ENCODE results near the gene CNTN5. TPM values are rescaled to one million over a fixed set of nuclear protein-coding genes. Genes with fewer than 3 reads are reported as not detected.

CNTN5 gene
- total RNA-seq, 2 donors from 2014 or later = not detected

- Mint-ChIP-seq H3K4me1 (no peaks in the 10 kb centered on the region), H3K27me3 (no peaks in the 10 kb centered on the region), H3K4me3 (no peak overlapping the region), H3K36me3 (ENCODE audit: low read depth) (no peaks in the 10 kb centered on the region), H3K27ac (no peak overlapping the region)
- no peak for DNase-seq
- H3K9me3 ChIP-seq (ENCODE audit: control insufficient read depth, low read length, poor library complexity, severe bottlenecking) = no peaks in the 10 kb centered on the region
- ATAC-seq = no peak
These were observed 860.9 kb downstream of the CNTN5 start for GRCh38 chr11:99881610-99882009.

- no peaks in the 10 kb centered on the region for H3K9me3 ChIP-seq (ENCODE audit: control insufficient read depth, low read length, poor library complexity, severe bottlenecking)
- H3K4me1 Mint-ChIP-seq = no peaks in the 10 kb centered on the region
- no peak overlapping the region for H3K27ac Mint-ChIP-seq
- DNase-seq (no peak), ATAC-seq (no peak)
- no peak overlapping the region for H3K4me3 Mint-ChIP-seq
- H3K36me3 Mint-ChIP-seq (ENCODE audit: low read depth) = no peaks in the 10 kb centered on the region
- no peaks in the 10 kb centered on the region for H3K27me3 Mint-ChIP-seq
These were observed 864.0 kb downstream of the CNTN5 start for GRCh38 chr11:99884750-99885149.

GRCh38 chr11:99887481-99887880 lies 866.7 kb downstream of the CNTN5 start:
- ATAC-seq = no peak

DNA sequence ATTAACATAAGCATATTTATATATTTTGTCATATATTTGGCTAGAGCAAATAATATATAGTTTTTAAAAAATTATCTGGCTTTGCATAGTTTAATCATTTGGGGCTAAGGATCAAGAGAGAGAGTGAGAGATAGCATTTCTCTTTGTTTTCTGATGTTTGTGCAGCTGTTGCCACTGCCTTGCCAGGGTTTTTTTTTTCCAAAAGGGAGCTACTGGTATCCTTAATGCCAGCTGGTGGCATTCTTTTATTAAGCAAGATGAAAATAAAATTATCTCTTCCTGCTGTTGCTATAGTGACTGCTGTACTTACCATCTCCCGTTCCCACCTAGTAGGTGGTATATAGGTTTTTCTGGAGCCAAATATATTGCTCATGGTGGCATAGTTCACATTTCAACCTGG lies 873.1 kb downstream of the CNTN5 start:
- Mint-ChIP-seq H3K27me3 (no peaks in the 10 kb centered on the region), H3K36me3 (ENCODE audit: low read depth) (no peaks in the 10 kb centered on the region), H3K4me1 (no peaks in the 10 kb centered on the region), H3K27ac (no peak overlapping the region), H3K4me3 (no peak overlapping the region)
- H3K9me3 ChIP-seq (ENCODE audit: control insufficient read depth, low read length, poor library complexity, severe bottlenecking) = peaks cover 2% of the 10 kb centered on the region
- DNase-seq (no peak), ATAC-seq (no peak)

More at GRCh38 chr11:99887481-99887880, 866.7 kb downstream of the CNTN5 start:
- H3K9me3 ChIP-seq (ENCODE audit: control insufficient read depth, low read length, poor library complexity, severe bottlenecking) = no peaks in the 10 kb centered on the region
- no peaks in the 10 kb centered on the region for H3K36me3 Mint-ChIP-seq (ENCODE audit: low read depth)
- no peaks in the 10 kb centered on the region for H3K4me1 Mint-ChIP-seq
- H3K27me3 Mint-ChIP-seq = no peaks in the 10 kb centered on the region
- no peak overlapping the region for H3K27ac Mint-ChIP-seq
- DNase-seq = no peak
- H3K4me3 Mint-ChIP-seq = no peak overlapping the region

DNA sequence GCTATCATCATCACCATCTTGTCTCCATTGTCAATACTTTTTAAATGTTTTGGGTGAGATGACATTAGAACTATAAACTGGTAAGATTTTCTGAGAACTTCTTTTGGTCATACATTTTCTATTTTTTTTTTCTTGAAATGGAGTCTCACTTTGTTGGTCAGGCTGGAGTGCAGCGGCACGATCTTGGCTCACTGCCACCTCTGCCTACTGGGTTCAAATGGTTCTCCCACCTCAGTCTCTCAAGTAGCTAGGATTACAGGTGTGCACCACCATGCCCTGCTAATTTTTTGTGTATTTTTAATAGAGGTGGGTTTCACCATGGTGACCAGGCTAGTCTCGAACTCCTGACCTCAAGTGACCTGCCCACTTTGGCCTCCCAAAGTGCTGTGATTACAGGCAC lies 880.4 kb downstream of the CNTN5 start:
- DNase-seq = no peak
- Mint-ChIP-seq H3K4me1 (no peaks in the 10 kb centered on the region), H3K27me3 (no peaks in the 10 kb centered on the region), H3K36me3 (ENCODE audit: low read depth) (no peaks in the 10 kb centered on the region), H3K4me3 (no peak overlapping the region), H3K27ac (no peak overlapping the region)
- ATAC-seq = no peak
- no peaks in the 10 kb centered on the region for H3K9me3 ChIP-seq (ENCODE audit: control insufficient read depth, low read length, poor library complexity, severe bottlenecking)

- H3K4me3 Mint-ChIP-seq = no peak overlapping the region
- no peak overlapping the region for H3K27ac Mint-ChIP-seq
- no peaks in the 10 kb centered on the region for H3K9me3 ChIP-seq (ENCODE audit: control insufficient read depth, low read length, poor library complexity, severe bottlenecking)
- no peaks in the 10 kb centered on the region for H3K27me3 Mint-ChIP-seq
- H3K4me1 Mint-ChIP-seq = no peaks in the 10 kb centered on the region
- DNase-seq (no peak), ATAC-seq (no peak)
- H3K36me3 Mint-ChIP-seq (ENCODE audit: low read depth) = no peaks in the 10 kb centered on the region
These were observed 890.4 kb downstream of the CNTN5 start for GRCh38 chr11:99911116-99911515.

DNA sequence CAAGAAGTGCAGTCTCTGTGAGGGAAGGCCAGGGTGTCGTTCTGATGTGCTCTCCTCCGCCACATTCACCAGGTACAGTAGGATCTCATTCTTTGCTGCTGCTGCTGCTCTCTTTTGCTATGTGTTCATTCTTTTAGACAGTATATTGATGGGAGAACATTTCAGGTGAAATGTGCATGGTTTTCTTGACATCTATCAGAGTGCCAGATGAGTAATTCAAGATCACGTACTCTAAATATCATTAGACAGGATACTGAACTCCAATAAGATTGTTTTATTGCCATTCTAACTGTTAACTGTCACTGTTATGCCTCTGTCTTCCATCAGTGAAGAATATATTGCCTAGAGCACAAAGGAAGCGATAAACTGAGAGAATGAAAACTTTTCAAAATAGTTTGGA lies 895.3 kb downstream of the CNTN5 start:
- Mint-ChIP-seq H3K27ac (no peak overlapping the region), H3K36me3 (ENCODE audit: low read depth) (no peaks in the 10 kb centered on the region), H3K27me3 (no peaks in the 10 kb centered on the region), H3K4me3 (no peak overlapping the region), H3K4me1 (no peaks in the 10 kb centered on the region)
- ATAC-seq (no peak), DNase-seq (no peak)
- peaks cover 3% of the 10 kb centered on the region for H3K9me3 ChIP-seq (ENCODE audit: control insufficient read depth, low read length, poor library complexity, severe bottlenecking)

DNA sequence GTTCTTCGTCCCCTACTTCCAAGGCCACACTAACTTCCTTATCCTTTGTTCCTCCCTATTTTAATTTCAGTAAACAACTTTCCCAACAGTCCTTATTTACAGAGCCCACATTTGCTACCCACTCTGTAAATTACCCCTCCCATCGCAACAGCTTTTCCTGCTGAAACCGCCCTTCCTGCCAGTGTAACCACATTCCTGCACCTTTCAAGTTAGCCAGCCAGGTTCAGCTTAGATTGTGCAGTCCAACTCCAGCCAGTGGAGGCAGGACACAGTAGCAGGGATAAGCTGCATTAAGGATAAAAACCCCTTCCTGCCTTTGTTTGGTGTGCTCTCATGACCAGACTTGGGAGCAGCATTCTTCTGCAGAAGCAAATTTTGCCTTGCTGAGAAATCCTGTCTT lies 898.0 kb downstream of the CNTN5 start:
- DNase-seq = no peak
- Mint-ChIP-seq H3K27ac (no peak overlapping the region), H3K4me1 (no peaks in the 10 kb centered on the region), H3K4me3 (no peak overlapping the region), H3K36me3 (ENCODE audit: low read depth) (no peaks in the 10 kb centered on the region), H3K27me3 (no peaks in the 10 kb centered on the region)
- ATAC-seq = no peak
- H3K9me3 ChIP-seq (ENCODE audit: control insufficient read depth, low read length, poor library complexity, severe bottlenecking) = peaks cover 3% of the 10 kb centered on the region

GRCh38 chr11:99920956-99921355 lies 900.2 kb downstream of the CNTN5 start:
- Mint-ChIP-seq H3K27ac (no peak overlapping the region), H3K4me1 (no peaks in the 10 kb centered on the region), H3K36me3 (ENCODE audit: low read depth) (no peaks in the 10 kb centered on the region), H3K4me3 (no peak overlapping the region), H3K27me3 (no peaks in the 10 kb centered on the region)
- ATAC-seq = no peak
- H3K9me3 ChIP-seq (ENCODE audit: control insufficient read depth, low read length, poor library complexity, severe bottlenecking) = peaks cover 3% of the 10 kb centered on the region
- DNase-seq = no peak

- H3K27me3 Mint-ChIP-seq = no peaks in the 10 kb centered on the region
- DNase-seq = no peak
- no peaks in the 10 kb centered on the region for H3K4me1 Mint-ChIP-seq
- no peak overlapping the region for H3K27ac Mint-ChIP-seq
- no peaks in the 10 kb centered on the region for H3K9me3 ChIP-seq (ENCODE audit: control insufficient read depth, low read length, poor library complexity, severe bottlenecking)
- H3K4me3 Mint-ChIP-seq = no peak overlapping the region
- no peaks in the 10 kb centered on the region for H3K36me3 Mint-ChIP-seq (ENCODE audit: low read depth)
- ATAC-seq = no peak
These were observed 905.2 kb downstream of the CNTN5 start for GRCh38 chr11:99925968-99926367.

DNA sequence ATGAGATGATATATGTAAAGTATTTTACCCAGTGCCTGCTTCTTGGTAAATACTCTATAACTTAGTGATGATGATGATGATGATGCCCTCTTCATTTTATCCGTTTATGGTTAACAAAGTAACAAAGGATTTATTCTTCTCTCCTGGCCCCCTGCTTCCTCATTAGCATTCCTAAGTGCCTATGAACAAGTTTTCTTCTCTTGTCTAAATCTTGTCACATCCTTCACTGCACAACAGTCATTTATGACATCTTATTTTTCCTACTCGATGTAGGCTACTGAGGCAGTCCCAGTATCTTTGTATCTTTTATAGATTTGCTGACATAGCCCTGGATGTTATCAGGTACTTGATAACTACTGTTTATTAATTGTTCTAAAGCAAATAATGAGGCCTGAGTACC lies 911.9 kb downstream of the CNTN5 start:
- ATAC-seq (no peak), DNase-seq (no peak)
- no peak overlapping the region for H3K4me3 Mint-ChIP-seq
- H3K9me3 ChIP-seq (ENCODE audit: control insufficient read depth, low read length, poor library complexity, severe bottlenecking) = no peaks in the 10 kb centered on the region
- no peaks in the 10 kb centered on the region for H3K27me3 Mint-ChIP-seq
- no peak overlapping the region for H3K27ac Mint-ChIP-seq
- H3K36me3 Mint-ChIP-seq (ENCODE audit: low read depth) = peaks cover 2% of the 10 kb centered on the region
- no peaks in the 10 kb centered on the region for H3K4me1 Mint-ChIP-seq

- no peaks in the 10 kb centered on the region for H3K27me3 Mint-ChIP-seq
- no peak for ATAC-seq
- H3K36me3 Mint-ChIP-seq (ENCODE audit: low read depth) = peaks cover 2% of the 10 kb centered on the region
- no peaks in the 10 kb centered on the region for H3K9me3 ChIP-seq (ENCODE audit: control insufficient read depth, low read length, poor library complexity, severe bottlenecking)
- no peak for DNase-seq
- H3K4me1 Mint-ChIP-seq = no peaks in the 10 kb centered on the region
- no peak overlapping the region for H3K4me3 Mint-ChIP-seq
- no peak overlapping the region for H3K27ac Mint-ChIP-seq
These were observed 913.3 kb downstream of the CNTN5 start for GRCh38 chr11:99934008-99934407.

GRCh38 chr11:99937330-99937729 lies 916.6 kb downstream of the CNTN5 start:
- H3K9me3 ChIP-seq (ENCODE audit: control insufficient read depth, low read length, poor library complexity, severe bottlenecking) = no peaks in the 10 kb centered on the region
- DNase-seq = no peak
- ATAC-seq = no peak
- H3K36me3 Mint-ChIP-seq (ENCODE audit: low read depth) = peaks cover 2% of the 10 kb centered on the region
- H3K27me3 Mint-ChIP-seq = no peaks in the 10 kb centered on the region
- no peak overlapping the region for H3K27ac Mint-ChIP-seq
- H3K4me3 Mint-ChIP-seq = no peak overlapping the region
- no peaks in the 10 kb centered on the region for H3K4me1 Mint-ChIP-seq

GRCh38 chr11:99952816-99953215 lies 932.1 kb downstream of the CNTN5 start:
- Mint-ChIP-seq H3K4me3 (no peak overlapping the region), H3K36me3 (ENCODE audit: low read depth) (no peaks in the 10 kb centered on the region), H3K4me1 (no peaks in the 10 kb centered on the region), H3K27ac (no peak overlapping the region), H3K27me3 (no peaks in the 10 kb centered on the region)
- no peak for DNase-seq
- no peak for ATAC-seq
- no peaks in the 10 kb centered on the region for H3K9me3 ChIP-seq (ENCODE audit: control insufficient read depth, low read length, poor library complexity, severe bottlenecking)

DNA sequence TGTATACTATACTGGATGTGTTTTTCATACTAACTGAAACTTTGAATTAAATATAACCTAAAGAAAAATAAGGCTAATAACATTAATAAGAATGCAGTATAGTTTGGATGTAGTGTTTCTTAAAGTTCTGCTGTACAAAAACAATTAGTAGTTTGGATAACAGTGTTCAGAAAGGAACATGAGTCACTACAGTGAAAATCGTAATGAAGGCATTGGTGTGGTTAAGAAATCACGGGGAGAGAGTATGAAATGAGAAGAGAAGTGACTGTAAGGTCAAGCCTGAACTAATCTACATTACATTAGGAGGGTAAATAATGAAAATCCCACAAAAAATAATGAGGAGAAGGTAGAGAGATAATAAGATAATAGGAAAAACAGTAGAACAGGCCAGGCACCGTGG lies 939.8 kb downstream of the CNTN5 start:
- H3K27me3 Mint-ChIP-seq = no peaks in the 10 kb centered on the region
- H3K27ac Mint-ChIP-seq = no peak overlapping the region
- H3K36me3 Mint-ChIP-seq (ENCODE audit: low read depth) = no peaks in the 10 kb centered on the region
- ATAC-seq (no peak), DNase-seq (no peak)
- no peaks in the 10 kb centered on the region for H3K9me3 ChIP-seq (ENCODE audit: control insufficient read depth, low read length, poor library complexity, severe bottlenecking)
- H3K4me3 Mint-ChIP-seq = no peak overlapping the region
- no peaks in the 10 kb centered on the region for H3K4me1 Mint-ChIP-seq
